Upper lobe of right lung (tissue), 1 donor: ENCODE results near the gene COX14. TPM values are rescaled to one million over a fixed set of nuclear protein-coding genes. Genes with fewer than 3 reads are reported as not detected.

Source experiments
- ATAC-seq: fragments of 200-7000 bp; cut with Tn5 transposase; one replicate; pipeline ENCODE4 v1.9.1; 2020; ENCODE audit warnings: mild to moderate bottlenecking, moderate library complexity
- DNase-seq: peaks from one replicate; pipeline ENCODE4 v3.0.0-alpha.2; 2020
- H3K27ac ChIP-seq: fragments of 200-600 bp; one replicate; pipeline ENCODE4 v1.8.0; 2022
- H3K27me3 ChIP-seq: fragments of 200-600 bp; one replicate; pipeline ENCODE4 v1.8.0; 2022; ENCODE audit warnings: mild to moderate bottlenecking
- H3K36me3 ChIP-seq: fragments of 200-600 bp; one replicate; pipeline ENCODE4 v1.8.0; 2022
- H3K4me1 ChIP-seq: fragments of 200-600 bp; one replicate; pipeline ENCODE4 v1.8.0; 2022
- H3K4me3 ChIP-seq: fragments of 200-600 bp; one replicate; pipeline ENCODE4 v1.8.0; 2022; ENCODE audit warnings: mild to moderate bottlenecking
- H3K9me3 ChIP-seq: fragments of 200-600 bp; one replicate; pipeline ENCODE4 v1.8.0; 2022
- intact Hi-C: fragments of 100-400 bp; cut with DNase I; formaldehyde crosslinking; loops from one replicate; pipeline ENCODE4 v1.11.0; 2022
- total RNA-seq: library from RNA; stranded (reverse); fragmentation: NEBNext Ultra II Directional; extraction: Animal tissue kit (Norgen Biotek cat#: 25700); gene quantifications from one replicate; pipeline ENCODE4 v1.2.1, GENCODE V29; 2021
- TF ChIP-seq, protein P1 (sequence below): fragments of 200-600 bp; IDR thresholded peaks from one replicate; pipeline ENCODE4 v1.8.0; 2022; ENCODE audit warnings: antibody characterized with exemption
- donor health status: DM: no; HTN: yes; CAD: no; lungs with severe emphysema.

Gene COX14
- total RNA-seq, 1 donor from 2014 or later, result 68.5 TPM

DNA sequence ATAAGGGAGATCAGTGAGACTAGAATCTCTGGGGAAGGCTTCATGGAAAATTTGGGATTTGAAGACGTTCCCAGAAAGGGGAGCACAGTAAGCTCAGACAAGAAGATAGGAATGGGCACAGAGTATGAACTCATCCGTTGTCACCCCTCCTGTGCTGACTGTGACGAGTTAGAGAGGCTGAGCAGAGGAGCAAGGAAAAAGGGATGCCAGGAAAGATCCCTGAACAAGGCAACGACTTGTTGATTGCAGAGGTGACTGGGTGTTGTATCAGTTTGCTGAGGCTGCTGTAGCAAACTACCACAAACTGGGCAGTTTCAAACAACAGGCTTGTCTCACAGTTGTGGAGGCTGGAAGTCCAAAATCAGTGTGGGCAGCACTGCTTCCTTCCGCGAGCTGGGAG is 14.1 kb upstream of the COX14 start:
- no peaks in the 10 kb centered on the region for H3K27me3 ChIP-seq
- DNase-seq (no peak), ATAC-seq (no peak)
- no peak overlapping the region for H3K4me3 ChIP-seq
- intact Hi-C loops, result no loop called here
- H3K9me3 ChIP-seq, result no peaks in the 10 kb centered on the region
- no peak overlapping the region for H3K27ac ChIP-seq
- TF ChIP-seq, protein P1, sequence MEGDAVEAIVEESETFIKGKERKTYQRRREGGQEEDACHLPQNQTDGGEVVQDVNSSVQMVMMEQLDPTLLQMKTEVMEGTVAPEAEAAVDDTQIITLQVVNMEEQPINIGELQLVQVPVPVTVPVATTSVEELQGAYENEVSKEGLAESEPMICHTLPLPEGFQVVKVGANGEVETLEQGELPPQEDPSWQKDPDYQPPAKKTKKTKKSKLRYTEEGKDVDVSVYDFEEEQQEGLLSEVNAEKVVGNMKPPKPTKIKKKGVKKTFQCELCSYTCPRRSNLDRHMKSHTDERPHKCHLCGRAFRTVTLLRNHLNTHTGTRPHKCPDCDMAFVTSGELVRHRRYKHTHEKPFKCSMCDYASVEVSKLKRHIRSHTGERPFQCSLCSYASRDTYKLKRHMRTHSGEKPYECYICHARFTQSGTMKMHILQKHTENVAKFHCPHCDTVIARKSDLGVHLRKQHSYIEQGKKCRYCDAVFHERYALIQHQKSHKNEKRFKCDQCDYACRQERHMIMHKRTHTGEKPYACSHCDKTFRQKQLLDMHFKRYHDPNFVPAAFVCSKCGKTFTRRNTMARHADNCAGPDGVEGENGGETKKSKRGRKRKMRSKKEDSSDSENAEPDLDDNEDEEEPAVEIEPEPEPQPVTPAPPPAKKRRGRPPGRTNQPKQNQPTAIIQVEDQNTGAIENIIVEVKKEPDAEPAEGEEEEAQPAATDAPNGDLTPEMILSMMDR, result no peak
- H3K36me3 ChIP-seq, result peaks cover 84% of the 10 kb centered on the region
- no peaks in the 10 kb centered on the region for H3K4me1 ChIP-seq

DNA sequence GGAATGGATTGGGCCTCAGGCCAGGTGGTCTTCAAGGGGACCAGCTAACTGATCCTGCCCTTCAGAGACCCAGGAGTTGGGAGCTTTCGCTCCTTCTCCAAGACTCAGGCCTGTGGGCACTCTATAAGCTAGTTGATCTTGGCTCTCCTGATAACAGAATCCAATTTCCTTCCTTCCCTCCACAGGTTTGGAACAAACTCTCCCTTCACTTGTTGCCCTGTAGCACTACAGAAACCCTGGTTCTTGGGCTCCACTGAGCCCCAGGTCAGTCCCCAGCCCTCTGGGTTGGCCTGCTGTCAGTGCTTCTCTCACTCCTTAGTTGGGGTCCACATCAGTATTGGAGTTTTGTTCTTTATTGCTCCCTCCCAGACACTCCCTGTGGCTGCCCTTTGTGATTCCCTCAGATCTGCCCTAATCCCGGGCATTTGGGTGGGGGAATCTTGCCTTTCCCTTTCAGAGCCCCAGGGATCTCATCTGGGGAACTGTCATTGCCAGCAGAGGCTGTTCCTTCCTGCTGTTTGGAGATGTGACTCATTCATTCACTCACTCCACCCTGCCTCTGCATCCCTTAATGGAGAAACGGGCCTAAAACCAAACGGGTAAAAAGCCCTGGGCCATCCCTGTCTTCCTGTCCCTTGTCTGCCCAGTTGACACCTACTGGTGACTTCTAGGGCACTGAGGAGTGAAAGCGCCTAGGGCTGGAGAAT is 12.6 kb upstream of the COX14 start:
- Histone ChIP-seq H3K36me3 (peaks cover 69% of the 10 kb centered on the region), H3K4me1 (no peaks in the 10 kb centered on the region), H3K27me3 (no peaks in the 10 kb centered on the region), H3K27ac (no peak overlapping the region), H3K9me3 (no peaks in the 10 kb centered on the region), H3K4me3 (no peak overlapping the region)
- no peak for DNase-seq
- intact Hi-C loops, result no loop called here
- TF ChIP-seq, protein P1, result no peak
- ATAC-seq, result no peak

DNA sequence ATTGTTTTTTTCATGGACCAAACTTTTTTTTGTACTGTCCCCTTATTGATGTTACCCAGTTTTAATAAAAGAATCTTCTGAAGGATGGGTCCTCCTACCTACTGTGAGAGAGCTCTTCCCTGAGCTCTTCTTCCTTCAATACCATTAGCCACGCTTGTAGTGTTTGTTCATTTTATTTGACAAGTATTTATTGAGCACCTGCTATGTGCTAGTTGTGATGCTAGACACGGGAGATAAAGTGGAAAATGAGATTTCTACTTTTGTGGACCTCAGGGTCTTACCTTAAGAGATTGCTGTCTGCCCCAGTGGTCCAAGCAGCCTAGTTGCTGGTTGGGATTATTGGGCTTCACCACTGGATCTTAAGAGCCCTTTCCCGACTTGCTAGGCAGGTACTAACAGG is 11.5 kb upstream of the COX14 start:
- ATAC-seq, result no peak
- Histone ChIP-seq H3K9me3 (no peaks in the 10 kb centered on the region), H3K36me3 (peaks cover 58% of the 10 kb centered on the region), H3K4me3 (no peak overlapping the region), H3K4me1 (peaks cover 7% of the 10 kb centered on the region), H3K27ac (no peak overlapping the region), H3K27me3 (no peaks in the 10 kb centered on the region)
- no peak for DNase-seq
- TF ChIP-seq, protein P1, result no peak
- intact Hi-C loops, result no loop called here

DNA sequence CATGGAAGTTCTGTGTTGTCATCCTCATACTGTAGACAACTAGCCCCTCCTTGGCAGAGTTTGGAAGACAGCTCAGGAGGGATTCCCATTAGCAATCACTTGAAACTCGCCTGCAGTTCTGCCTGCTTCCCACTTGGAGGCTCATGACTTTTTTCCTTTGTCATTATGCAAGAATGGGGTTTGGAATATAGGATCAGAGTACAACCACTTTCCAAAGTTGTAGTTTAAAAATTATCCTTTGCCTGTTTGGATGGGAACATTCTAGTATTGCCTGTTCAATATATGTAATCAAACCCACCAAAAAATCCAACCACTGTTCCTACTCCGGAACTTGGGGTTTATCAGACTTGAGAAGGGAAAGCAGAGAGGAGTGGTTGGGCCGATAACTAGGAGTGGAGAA is 10.4 kb upstream of the COX14 start:
- no peak for DNase-seq
- intact Hi-C loops, result no loop called here
- no peaks in the 10 kb centered on the region for H3K27me3 ChIP-seq
- H3K27ac ChIP-seq, result no peak overlapping the region
- TF ChIP-seq, protein P1, result peak; percentile 44
- no peak for ATAC-seq
- no peak overlapping the region for H3K4me3 ChIP-seq
- H3K36me3 ChIP-seq, result peaks cover 47% of the 10 kb centered on the region
- peaks cover 8% of the 10 kb centered on the region for H3K4me1 ChIP-seq
- H3K9me3 ChIP-seq, result no peaks in the 10 kb centered on the region

DNA sequence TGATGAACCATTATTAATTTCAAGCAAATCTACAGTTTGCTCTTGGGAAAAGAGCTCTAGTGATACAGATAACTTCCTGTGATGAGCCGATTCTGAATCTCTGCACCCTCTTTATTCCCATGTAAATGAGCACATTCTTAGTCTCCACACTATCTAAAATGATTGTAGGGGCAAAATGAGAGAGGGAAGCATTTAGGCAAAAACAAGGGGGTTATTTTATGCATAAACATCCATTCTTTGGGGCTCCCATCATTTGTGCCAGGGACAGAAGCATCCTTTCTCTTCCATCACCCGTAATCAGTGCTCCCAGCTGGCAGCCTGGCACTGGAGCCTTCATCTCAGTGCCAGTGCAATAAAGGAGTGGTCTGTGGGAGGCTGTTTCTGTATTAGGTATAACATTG is 9.9 kb upstream of the COX14 start:
- Histone ChIP-seq H3K27me3 (no peaks in the 10 kb centered on the region), H3K9me3 (no peaks in the 10 kb centered on the region), H3K4me3 (no peak overlapping the region), H3K27ac (no peak overlapping the region), H3K4me1 (peaks cover 8% of the 10 kb centered on the region), H3K36me3 (peaks cover 42% of the 10 kb centered on the region)
- ATAC-seq, result no peak
- intact Hi-C loops, result no loop called here
- no peak for DNase-seq
- TF ChIP-seq, protein P1, result no peak
